Measurements from ENCODE around the gene AFF1. TPM values are rescaled to one million over a fixed set of nuclear protein-coding genes. Genes with fewer than 3 reads are reported as not detected.

AFF1 gene
- polyA plus RNA-seq, 1 donor (not counting 4 experiments of a cell fraction or from before 2014, with no cell fraction given): 14.4 TPM

- Histone ChIP-seq H3K9ac (ENCODE audit: control insufficient read depth, extremely low read depth, insufficient read depth, low read length) (peak overlapping the region; percentile 59), H3K9me3 (ENCODE audit: control insufficient read depth, low read depth, low read length) (no peaks in the 10 kb centered on the region), H3K36me3 (ENCODE audit: control insufficient read depth in 2 of 2, extremely low read depth in 1 of 2, insufficient read depth in 2 of 2, low read length in 2 of 2) (peaks cover 0 to 2% of the 10 kb centered on the region in 2 experiments), H3K4me3 (ENCODE audit: control insufficient read depth in 2 of 3, extremely low read depth in 1 of 3, insufficient read depth in 2 of 3, low read depth in 1 of 3, low read length in 3 of 3) (no peak overlapping the region), H3K4me2 (ENCODE audit: control insufficient read depth, extremely low read depth, insufficient read depth, low read depth, low read length) (peak overlapping the region; percentile 50), H2AFZ (ENCODE audit: control insufficient read depth, low read length) (no peak overlapping the region), H3K27ac (ENCODE audit: control insufficient read depth, insufficient read depth, low read length) (peak overlapping the region; percentile 90), H3K27me3 (ENCODE audit: control insufficient read depth, extremely low read depth, insufficient read depth, low read length) (no peaks in the 10 kb centered on the region), H3K4me1 (ENCODE audit: control insufficient read depth, extremely low read depth, insufficient read depth, low read length) (peaks cover 38% of the 10 kb centered on the region), H4K20me1 (ENCODE audit: control insufficient read depth, extremely low read depth, insufficient read depth, low read length) (no peaks in the 10 kb centered on the region), H3K9me1 (ENCODE audit: control insufficient read depth, extremely low read depth, insufficient read depth, low read length) (no peaks in the 10 kb centered on the region), H3K79me2 (ENCODE audit: control insufficient read depth, insufficient read depth, low read length) (no peaks in the 10 kb centered on the region)
- TF ChIP-seq, protein P1, sequence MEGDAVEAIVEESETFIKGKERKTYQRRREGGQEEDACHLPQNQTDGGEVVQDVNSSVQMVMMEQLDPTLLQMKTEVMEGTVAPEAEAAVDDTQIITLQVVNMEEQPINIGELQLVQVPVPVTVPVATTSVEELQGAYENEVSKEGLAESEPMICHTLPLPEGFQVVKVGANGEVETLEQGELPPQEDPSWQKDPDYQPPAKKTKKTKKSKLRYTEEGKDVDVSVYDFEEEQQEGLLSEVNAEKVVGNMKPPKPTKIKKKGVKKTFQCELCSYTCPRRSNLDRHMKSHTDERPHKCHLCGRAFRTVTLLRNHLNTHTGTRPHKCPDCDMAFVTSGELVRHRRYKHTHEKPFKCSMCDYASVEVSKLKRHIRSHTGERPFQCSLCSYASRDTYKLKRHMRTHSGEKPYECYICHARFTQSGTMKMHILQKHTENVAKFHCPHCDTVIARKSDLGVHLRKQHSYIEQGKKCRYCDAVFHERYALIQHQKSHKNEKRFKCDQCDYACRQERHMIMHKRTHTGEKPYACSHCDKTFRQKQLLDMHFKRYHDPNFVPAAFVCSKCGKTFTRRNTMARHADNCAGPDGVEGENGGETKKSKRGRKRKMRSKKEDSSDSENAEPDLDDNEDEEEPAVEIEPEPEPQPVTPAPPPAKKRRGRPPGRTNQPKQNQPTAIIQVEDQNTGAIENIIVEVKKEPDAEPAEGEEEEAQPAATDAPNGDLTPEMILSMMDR (optimal IDR thresholded peaks at IDR 0.05 in 1 of 3, IDR thresholded peaks at IDR 0.05 in 1 of 3, conservative IDR thresholded peaks at IDR 0.05 in 1 of 3; ENCODE audit: extremely low read depth in 1 of 3, insufficient read depth in 2 of 3, low read length in 3 of 3): no peak
- no peak for TF ChIP-seq EZH2 (IDR thresholded peaks at IDR 0.05; ENCODE audit: low read length)
- DNase-seq (ENCODE audit: low read depth, low spot score): peak; percentile 81
- FAIRE-seq: peak; percentile 80
- dilution Hi-C loops (cut with MboI; ENCODE audit: extremely low pct_ligation_motif_present, low sequenced_read_pairs): no loop called here
Observed at GRCh38 chr4:86926435-86927086, 8.2 kb upstream of the AFF1 start.

DNA sequence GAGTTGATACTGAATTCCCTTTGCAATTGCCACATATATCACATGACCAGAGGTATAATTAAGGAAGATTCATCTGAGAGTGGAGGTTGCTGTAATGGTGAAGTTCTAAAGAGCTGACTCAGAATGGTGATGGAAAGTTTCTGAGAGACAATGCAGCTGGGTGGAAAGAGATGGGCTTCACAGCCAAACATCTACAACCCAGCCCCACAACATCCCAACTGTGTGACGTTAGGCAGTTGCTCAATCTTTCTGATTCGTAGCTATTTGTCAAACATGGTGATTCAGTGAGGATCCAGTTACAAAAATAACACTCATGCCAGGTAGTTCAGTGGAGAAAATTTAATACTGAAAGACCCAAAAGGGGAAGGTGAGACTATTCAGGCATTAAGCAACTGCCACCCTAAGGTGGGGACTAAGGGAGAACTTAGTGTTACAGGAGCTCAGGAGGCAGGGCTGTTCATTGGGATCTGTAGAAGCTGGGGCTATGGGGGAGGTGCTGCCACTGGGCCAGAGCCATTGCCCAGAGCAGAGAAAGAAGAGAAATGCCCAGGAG is 6.9 kb upstream of the AFF1 start:
- H3K4me3 ChIP-seq (ENCODE audit: control insufficient read depth in 2 of 3, extremely low read depth in 1 of 3, insufficient read depth in 2 of 3, low read depth in 1 of 3, low read length in 3 of 3): no peak overlapping the region
- FAIRE-seq: peak; percentile 90

More for the DNA sequence above, 6.9 kb upstream of the AFF1 start:
- Histone ChIP-seq H3K9ac (ENCODE audit: control insufficient read depth, extremely low read depth, insufficient read depth, low read length) (peak overlapping the region; percentile 69), H3K79me2 (ENCODE audit: control insufficient read depth, insufficient read depth, low read length) (no peaks in the 10 kb centered on the region), H3K27ac (ENCODE audit: control insufficient read depth, insufficient read depth, low read length) (peak overlapping the region; percentile 90), H3K36me3 (ENCODE audit: control insufficient read depth in 2 of 2, extremely low read depth in 1 of 2, insufficient read depth in 2 of 2, low read length in 2 of 2) (peaks cover 0 to 2% of the 10 kb centered on the region in 2 experiments), H4K20me1 (ENCODE audit: control insufficient read depth, extremely low read depth, insufficient read depth, low read length) (no peaks in the 10 kb centered on the region), H3K9me1 (ENCODE audit: control insufficient read depth, extremely low read depth, insufficient read depth, low read length) (no peaks in the 10 kb centered on the region), H3K4me2 (ENCODE audit: control insufficient read depth, extremely low read depth, insufficient read depth, low read depth, low read length) (peak overlapping the region; percentile 65), H3K9me3 (ENCODE audit: control insufficient read depth, low read depth, low read length) (no peaks in the 10 kb centered on the region), H3K27me3 (ENCODE audit: control insufficient read depth, extremely low read depth, insufficient read depth, low read length) (no peaks in the 10 kb centered on the region), H3K4me1 (ENCODE audit: control insufficient read depth, extremely low read depth, insufficient read depth, low read length) (peaks cover 32% of the 10 kb centered on the region), H2AFZ (ENCODE audit: control insufficient read depth, low read length) (peak overlapping the region; percentile 16)
- TF ChIP-seq, protein P1 (optimal IDR thresholded peaks at IDR 0.05 in 1 of 3, IDR thresholded peaks at IDR 0.05 in 1 of 3, conservative IDR thresholded peaks at IDR 0.05 in 1 of 3; ENCODE audit: extremely low read depth in 1 of 3, insufficient read depth in 2 of 3, low read length in 3 of 3): no peak
- TF ChIP-seq EZH2 (IDR thresholded peaks at IDR 0.05; ENCODE audit: low read length): no peak
- DNase-seq (ENCODE audit: low read depth, low spot score): peak; percentile 92
- dilution Hi-C loops (cut with MboI; ENCODE audit: extremely low pct_ligation_motif_present, low sequenced_read_pairs): no loop called here

All from keratinocyte (primary cell).